IMR-90 (cell line): ENCODE measurements around the gene NKX1-1. TPM values are rescaled to one million over a fixed set of nuclear protein-coding genes. Genes with fewer than 3 reads are reported as not detected.

Experiments
- ATAC-seq: fragments of 200-7000 bp; cut with Tn5 transposase; 2 replicates; pipeline ENCODE4 v1.9.1; 2020; ENCODE audit warnings: low read depth, mild to moderate bottlenecking, moderate library complexity
- BruUV-seq: library from RNA; stranded (reverse); fragments of 400-500 nt; replicated peaks from 2 replicates; lab custom pipeline; 2021; lab: Mats Ljungman, UMichigan
- CTCF ChIA-PET: fragments of 300-600 bp; formaldehyde crosslinking; extraction: SDS; loops from one replicate; lab custom pipeline; 2021; ENCODE audit warnings: antibody characterized with exemption; lab: Yijun Ruan, JAX
- POLR2A ChIA-PET: fragments of 300-600 bp; sonication (Branson Sonifier 250); formaldehyde crosslinking; loops from one replicate; lab custom pipeline; 2022; ENCODE audit warnings: antibody characterized with exemption; ENCODE audit not compliant: unreplicated experiment; lab: Charles Lee
- DNase-seq: peaks from one replicate; pipeline ENCODE4 v3.0.0; 2013
- H2AFZ ChIP-seq: replicated peaks from 2 replicates; pipeline ENCODE3; 2013; ENCODE audit warnings: low read length, mild to moderate bottlenecking; ENCODE audit not compliant: poor library complexity
- H2AK5ac ChIP-seq: 2 replicates; pipeline ENCODE4 v1.6.1; 2013; ENCODE audit warnings: low read depth, low read length, inconsistent platforms
- H2AK9ac ChIP-seq: replicated peaks from 2 replicates; pipeline ENCODE3; 2013; ENCODE audit warnings: mild to moderate bottlenecking, low read depth, low read length, moderate library complexity; ENCODE audit not compliant: poor library complexity
- H2BK120ac ChIP-seq: 2 replicates; pipeline ENCODE4 v1.6.1; 2013; ENCODE audit warnings: low read depth, low read length, inconsistent platforms
- H2BK15ac ChIP-seq: 3 replicates; pipeline ENCODE4 v1.6.1; 2013; ENCODE audit warnings: low read depth, low read length, inconsistent platforms
- H2BK20ac ChIP-seq: 2 replicates; pipeline ENCODE4 v1.6.1; 2013; ENCODE audit warnings: low read depth, mild to moderate bottlenecking, inconsistent platforms, low read length, moderate library complexity
- H2BK5ac ChIP-seq: 2 replicates; pipeline ENCODE4 v1.6.1; 2013; ENCODE audit warnings: mild to moderate bottlenecking, low read depth, low read length, inconsistent platforms; ENCODE audit not compliant: poor library complexity, severe bottlenecking
- H3K14ac ChIP-seq: replicated peaks from 2 replicates; pipeline ENCODE4 v1.6.1; 2013; ENCODE audit warnings: low read depth, low read length, inconsistent platforms
- H3K18ac ChIP-seq: 2 replicates; pipeline ENCODE4 v1.6.1; 2013; ENCODE audit warnings: low read depth, low read length, control low read depth
- H3K23ac ChIP-seq: 2 replicates; pipeline ENCODE4 v1.6.1; 2013; ENCODE audit warnings: low read depth, low read length, inconsistent platforms
- H3K27ac ChIP-seq: 2 replicates; pipeline ENCODE4 v1.5.1; 2013; ENCODE audit warnings: mild to moderate bottlenecking, control low read depth, low read length; ENCODE audit not compliant: insufficient read depth
- H3K27me3 ChIP-seq: 2 replicates; pipeline ENCODE4 v1.6.1; 2013; ENCODE audit warnings: low read length; ENCODE audit not compliant: control insufficient read depth, insufficient read depth
- H3K36me3 ChIP-seq: 2 replicates; pipeline ENCODE4 v1.6.1; 2013; ENCODE audit warnings: low read length, mixed read lengths; ENCODE audit not compliant: control insufficient read depth, insufficient read depth
- H3K4ac ChIP-seq: 2 replicates; pipeline ENCODE4 v1.6.1; 2013; ENCODE audit warnings: low read depth, low read length, inconsistent platforms
- H3K4me1 ChIP-seq: 2 replicates; pipeline ENCODE4 v1.6.1; 2013; ENCODE audit warnings: low read length, mixed read lengths; ENCODE audit not compliant: control insufficient read depth, insufficient read depth
- H3K4me2 ChIP-seq: 2 replicates; pipeline ENCODE4 v1.6.1; 2013; ENCODE audit warnings: low read depth, mild to moderate bottlenecking, control low read depth, low read length, moderate library complexity
- H3K4me3 ChIP-seq: 2 replicates; pipeline ENCODE4 v1.5.1; 2013; ENCODE audit warnings: low read depth, mild to moderate bottlenecking, control low read depth, low read length, moderate library complexity; ENCODE audit not compliant: insufficient read depth
- H3K56ac ChIP-seq: 2 replicates; pipeline ENCODE4 v1.6.1; 2013; ENCODE audit warnings: low read length, inconsistent platforms; ENCODE audit not compliant: insufficient read depth; ENCODE audit errors: extremely low read depth
- H3K79me1 ChIP-seq, 2 experiments: 2 replicates each; pipeline ENCODE4 v1.6.1; 2013; ENCODE audit warnings: low read length in 2 of 2, inconsistent platforms in 1 of 2, low read depth in 1 of 2
- H3K9ac ChIP-seq: 2 replicates; pipeline ENCODE4 v1.6.1; 2013; ENCODE audit warnings: low read depth, low read length, control low read depth
- H3K9me1 ChIP-seq: 2 replicates; pipeline ENCODE4 v1.6.1; 2013; ENCODE audit warnings: low read length, inconsistent platforms; ENCODE audit not compliant: insufficient read depth
- H3K9me3 ChIP-seq: 2 replicates; pipeline ENCODE4 v1.6.1; 2013; ENCODE audit warnings: low read length; ENCODE audit not compliant: control insufficient read depth, insufficient read depth
- H4K20me1 ChIP-seq: 2 replicates; pipeline ENCODE4 v1.6.1; 2013; ENCODE audit warnings: low read length, inconsistent platforms; ENCODE audit not compliant: insufficient read depth
- H4K5ac ChIP-seq: 2 replicates; pipeline ENCODE4 v1.6.1; 2013; ENCODE audit warnings: mild to moderate bottlenecking, low read depth, low read length, control low read depth
- H4K8ac ChIP-seq, 2 experiments: 2 replicates each; pipeline ENCODE4 v1.6.1; 2013; ENCODE audit warnings: low read depth in 2 of 2, low read length in 2 of 2, control low read depth in 1 of 2, inconsistent platforms in 1 of 2
- H4K91ac ChIP-seq: 2 replicates; pipeline ENCODE4 v1.6.1; 2013; ENCODE audit warnings: low read depth, low read length, inconsistent platforms; ENCODE audit not compliant: insufficient read depth
- BHLHE40 ChIP-seq: fragments of 150-350 bp; IDR thresholded peaks from 2 replicates; pipeline ENCODE4 v1.6.1; 2016; ENCODE audit warnings: mild to moderate bottlenecking, low read depth, low read length
- CEBPB ChIP-seq: IDR thresholded peaks from 2 replicates; pipeline ENCODE4 v1.6.1; 2012; ENCODE audit warnings: low read depth, low read length, improper control_type of control experiment
- CHD1 ChIP-seq: IDR thresholded peaks from 2 replicates; pipeline ENCODE4 v1.6.1; 2012; ENCODE audit warnings: low read depth, low read length, improper control_type of control experiment
- FOS ChIP-seq: fragments of 150-350 bp; IDR thresholded peaks from 2 replicates; pipeline ENCODE4 v1.6.1; 2016; ENCODE audit warnings: low read depth, low read length
- MAZ ChIP-seq: IDR thresholded peaks from 2 replicates; pipeline ENCODE4 v1.6.1; 2012; ENCODE audit warnings: low read depth, mild to moderate bottlenecking, low read length, improper control_type of control experiment, moderate library complexity, borderline replicate concordance
- NFE2L2 ChIP-seq: fragments of 150-350 bp; IDR thresholded peaks from 2 replicates; pipeline ENCODE4 v1.6.1; 2016; ENCODE audit warnings: low read depth, mild to moderate bottlenecking, low read length
- POLR2A ChIP-seq: IDR thresholded peaks from 2 replicates; pipeline ENCODE4 v1.6.1; 2012; ENCODE audit warnings: mild to moderate bottlenecking, low read depth, low read length
- RAD21 ChIP-seq: IDR thresholded peaks from 2 replicates; pipeline ENCODE4 v1.6.1; 2012; ENCODE audit warnings: low read length, improper control_type of control experiment
- RCOR1 ChIP-seq: IDR thresholded peaks from 2 replicates; pipeline ENCODE4 v1.6.1; 2012; ENCODE audit warnings: mild to moderate bottlenecking, low read length, improper control_type of control experiment; ENCODE audit not compliant: insufficient replicate concordance
- SMC3 ChIP-seq: fragments of 150-350 bp; IDR thresholded peaks from 2 replicates; pipeline ENCODE4 v1.6.1; 2016; ENCODE audit warnings: low read depth, mild to moderate bottlenecking, antibody characterized with exemption, low read length, moderate library complexity
- WGBS, 2 experiments: methylation state at CpG; one replicate each; pipeline versions ENCODE4 v1.1.5 to v1.1.7; 2013; ENCODE audit warnings: missing lambda C conversion rate in 2 of 2; ENCODE audit not compliant: insufficient read length in 1 of 2; ENCODE audit errors: extremely low coverage in 2 of 2; 5-methylcytosine and 5-hydroxymethylcytosine counted together
- dilution Hi-C: fragments of 300-500 bp; cut with HindIII; formaldehyde crosslinking; loops from one replicate; pipeline ENCODE4 v1.14.3; 2018; ENCODE audit warnings: low sequenced_read_pairs; ENCODE audit not compliant: unreplicated experiment
- in situ Hi-C: fragments of 300-500 bp; cut with MboI; formaldehyde crosslinking; loops from 3 replicates; pipeline ENCODE4 v1.14.3; 2019; ENCODE audit warnings: low sequenced_read_pairs, inconsistent platforms, mixed read lengths
- intact Hi-C: fragments of 100-400 bp; cut with micrococcal nuclease; formaldehyde crosslinking; loops from 2 replicates; pipeline ENCODE4 v1.10.0; 2022
- polyA plus RNA-seq, 3 experiments: library from polyadenylated mRNA; depleted of rRNA; stranded (reverse); fragments of >200 nt; gene quantifications; 2 replicates each; pipeline ENCODE4 v1.2.3, GENCODE V29; 2012; ENCODE audit warnings: low replicate concordance in 1 of 3
- total RNA-seq: library from RNA; depleted of rRNA; stranded (reverse); fragments of >200 nt; gene quantifications from 2 replicates; pipeline ENCODE4 v1.2.3, GENCODE V29; 2012
- TF ChIP-seq, protein P1 (sequence below): fragments of 150-350 bp; IDR thresholded peaks from 2 replicates; pipeline ENCODE4 v1.6.1; 2016; ENCODE audit warnings: low read depth, mild to moderate bottlenecking, low read length, moderate library complexity, borderline replicate concordance

Gene NKX1-1
- total and polyA plus RNA-seq, 2 of the 4 experiments (the other 2 are of a cell fraction): not detected

DNA sequence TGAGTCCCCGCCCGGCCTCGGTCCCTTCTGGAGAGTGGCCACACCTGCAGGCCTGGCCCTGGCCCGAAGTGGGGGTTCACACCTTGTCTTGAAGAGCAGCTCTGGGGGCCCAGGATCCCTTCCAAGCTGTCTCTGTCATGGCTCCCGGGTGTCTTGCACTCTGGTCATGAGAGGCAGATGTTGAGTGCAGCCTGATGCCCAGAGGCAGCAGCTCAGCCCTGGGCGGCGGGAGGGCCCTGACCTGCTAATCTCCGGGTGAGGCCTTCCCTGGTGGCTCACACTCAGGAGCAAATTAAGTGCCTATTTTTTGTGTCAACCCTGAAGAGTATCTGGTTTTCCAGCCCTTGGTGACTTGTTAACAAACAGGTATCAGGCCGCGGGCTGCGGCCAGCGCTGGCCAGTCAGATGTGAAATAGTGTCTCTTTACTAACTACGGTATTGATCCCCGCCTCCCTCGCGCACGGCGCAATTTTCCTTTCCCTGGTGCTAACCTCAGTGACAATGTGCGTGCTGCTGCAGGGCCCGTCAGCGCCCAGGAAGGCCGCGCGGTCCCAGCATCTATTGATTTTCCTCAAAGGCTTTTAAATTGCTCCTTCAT, 24.2 kb downstream of the NKX1-1 start:
- no peak overlapping the region for H2BK5ac ChIP-seq
- DNase-seq (no peak), ATAC-seq (no peak)
- ChIA-PET CTCF (no interaction called here), POLR2A (no interaction called here)
- in situ Hi-C loops (no loop called here), intact Hi-C loops (no loop called here), dilution Hi-C loops (no loop called here)
- no peak overlapping the region for H3K9ac ChIP-seq
- no TSS peak for BruUV-seq
- H4K20me1 ChIP-seq: no peaks in the 10 kb centered on the region
- no peak overlapping the region for H4K91ac ChIP-seq
- no peak overlapping the region for H3K4ac ChIP-seq
- no peak overlapping the region for H2BK15ac ChIP-seq
- H3K36me3 ChIP-seq: peaks cover 28% of the 10 kb centered on the region
- H4K5ac ChIP-seq: no peak overlapping the region
- H2BK20ac ChIP-seq: no peak overlapping the region
- no peak overlapping the region for H3K18ac ChIP-seq
- H3K79me1 ChIP-seq: no peaks in the 10 kb centered on the region
- H3K4me1 ChIP-seq: no peaks in the 10 kb centered on the region
- H3K4me2 ChIP-seq: no peak overlapping the region
- H3K9me3 ChIP-seq: no peaks in the 10 kb centered on the region
- TF ChIP-seq, protein P1, sequence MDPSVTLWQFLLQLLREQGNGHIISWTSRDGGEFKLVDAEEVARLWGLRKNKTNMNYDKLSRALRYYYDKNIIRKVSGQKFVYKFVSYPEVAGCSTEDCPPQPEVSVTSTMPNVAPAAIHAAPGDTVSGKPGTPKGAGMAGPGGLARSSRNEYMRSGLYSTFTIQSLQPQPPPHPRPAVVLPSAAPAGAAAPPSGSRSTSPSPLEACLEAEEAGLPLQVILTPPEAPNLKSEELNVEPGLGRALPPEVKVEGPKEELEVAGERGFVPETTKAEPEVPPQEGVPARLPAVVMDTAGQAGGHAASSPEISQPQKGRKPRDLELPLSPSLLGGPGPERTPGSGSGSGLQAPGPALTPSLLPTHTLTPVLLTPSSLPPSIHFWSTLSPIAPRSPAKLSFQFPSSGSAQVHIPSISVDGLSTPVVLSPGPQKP: no peak
- TF ChIP-seq POLR2A (no peak), RCOR1 (no peak), NFE2L2 (no peak), CHD1 (no peak), RAD21 (no peak), MAZ (no peak), FOS (no peak), CEBPB (no peak), BHLHE40 (no peak), SMC3 (no peak)
- H3K4me3 ChIP-seq: no peak overlapping the region
- H2BK120ac ChIP-seq: no peak overlapping the region
- H3K27ac ChIP-seq: no peak overlapping the region
- H2AK9ac ChIP-seq: no peak overlapping the region
- WGBS, 2 experiments: 89% methylated on average over 9 of the region's 24 CpGs; no CpG with 5 or more reads in 1 of the 2 experiments
- H3K56ac ChIP-seq: no peak overlapping the region
- no peaks in the 10 kb centered on the region for H3K27me3 ChIP-seq
- no peak overlapping the region for H4K8ac ChIP-seq
- no peak overlapping the region for H2AK5ac ChIP-seq
- H2AFZ ChIP-seq: no peak overlapping the region
- H3K23ac ChIP-seq: no peak overlapping the region
- no peaks in the 10 kb centered on the region for H3K9me1 ChIP-seq
- H3K14ac ChIP-seq: no peak overlapping the region
